HG02840 (cell line): Measurements from ENCODE around the gene TES.

Source experiments
- ATAC-seq: cut with Tn5 transposase; IDR thresholded peaks from one replicate; pipeline ENCODE4 v1.9.1; 2021; ENCODE audit warnings: mild to moderate bottlenecking, moderate library complexity, moderate number of reproducible peaks; ENCODE audit not compliant: unreplicated experiment, low FRiP score

The TES gene

DNA sequence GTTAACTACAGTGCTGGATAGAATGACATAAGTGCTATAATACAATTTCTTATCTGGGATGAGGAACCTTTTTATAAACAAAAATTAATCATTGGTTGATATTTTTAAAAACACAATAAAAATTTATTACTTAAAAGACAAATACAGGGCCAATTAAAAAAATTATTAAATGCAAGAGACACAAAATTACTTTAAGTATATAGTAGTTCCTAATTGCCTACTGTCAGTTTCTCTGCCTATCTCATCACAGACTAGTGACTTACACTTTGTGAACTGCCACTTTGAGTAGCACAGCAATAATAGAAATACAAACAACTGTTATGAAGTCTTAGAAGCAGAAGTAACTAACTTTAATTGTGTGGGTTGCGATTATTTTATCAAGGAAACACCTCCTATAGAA is 8.4 kb downstream of the TES start:
- no peak for ATAC-seq

DNA sequence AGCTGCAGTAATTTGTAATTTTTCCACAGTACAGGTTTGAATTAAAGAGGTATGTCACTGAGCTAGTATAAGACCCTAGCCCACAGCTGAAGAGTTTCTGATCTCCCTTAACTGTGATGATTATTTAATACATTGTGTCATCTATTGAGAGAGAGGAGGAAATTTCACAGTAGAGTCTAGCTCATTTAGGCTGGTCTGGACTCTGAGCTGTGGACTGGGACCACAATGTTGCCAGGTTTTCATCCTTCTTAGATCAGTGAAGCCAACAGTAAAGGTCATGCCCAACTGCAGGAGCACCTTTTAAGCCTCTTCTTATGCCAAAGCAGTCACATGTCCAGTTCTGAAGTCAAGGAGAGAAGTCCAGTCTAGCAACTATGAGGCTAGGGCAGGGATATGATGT is 8.9 kb downstream of the TES start:
- no peak for ATAC-seq

DNA sequence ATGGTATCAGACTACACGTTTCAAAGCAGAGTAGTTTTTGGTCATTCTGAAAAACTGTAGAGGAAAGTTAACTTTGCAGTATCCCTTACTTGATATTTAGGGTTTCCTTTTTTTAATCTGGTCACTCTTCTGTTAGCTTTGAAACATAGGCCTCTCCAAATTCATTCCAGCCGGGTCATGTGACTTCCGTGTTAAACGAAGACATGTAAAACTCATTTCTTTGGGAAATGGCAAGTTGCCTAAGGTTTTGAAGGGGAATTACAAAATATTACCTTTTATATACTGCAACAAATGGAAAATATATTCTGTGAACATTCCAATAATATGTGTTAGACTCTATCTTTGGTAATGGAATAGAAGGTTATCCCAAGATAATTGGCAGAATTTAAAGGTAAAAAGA is 9.5 kb downstream of the TES start:
- no peak for ATAC-seq

DNA sequence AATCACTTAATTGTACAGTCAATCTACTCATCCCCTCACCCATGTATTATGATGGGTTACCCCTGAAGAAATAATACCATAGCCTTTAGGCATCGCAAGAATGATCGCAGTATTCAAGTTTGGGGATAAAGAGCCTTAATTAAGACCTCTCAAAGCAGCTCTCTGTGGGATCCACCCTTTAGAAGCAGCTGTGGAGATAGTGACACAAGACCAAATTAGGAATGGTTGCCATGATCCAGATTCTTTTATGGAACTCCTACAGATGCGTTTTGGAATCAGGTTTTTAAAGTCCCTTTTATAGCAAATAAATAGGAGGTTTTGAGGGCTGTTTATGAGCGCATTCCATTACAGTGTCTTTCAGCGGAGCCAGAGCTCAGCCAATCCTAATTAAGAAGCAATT is 12.2 kb downstream of the TES start:
- ATAC-seq = no peak

DNA sequence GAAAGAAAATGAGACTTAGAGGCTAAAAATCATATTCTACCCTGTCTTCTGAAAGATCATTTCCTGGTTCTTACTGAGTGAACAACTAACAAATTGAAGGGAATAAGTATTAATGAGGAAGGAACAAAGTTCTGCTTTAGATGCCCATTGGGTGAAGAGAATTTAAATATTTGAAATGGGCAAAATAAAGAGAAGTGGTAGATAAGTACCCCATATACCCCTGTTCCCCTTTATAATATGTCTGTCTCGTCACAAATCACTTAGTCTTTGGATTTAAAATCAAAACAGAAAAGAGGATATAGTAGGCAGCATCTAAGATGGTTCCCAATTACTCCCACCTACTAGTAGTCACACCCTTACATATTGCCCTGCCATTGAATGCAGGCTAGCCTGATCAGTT is 13.2 kb downstream of the TES start:
- ATAC-seq = no peak

DNA sequence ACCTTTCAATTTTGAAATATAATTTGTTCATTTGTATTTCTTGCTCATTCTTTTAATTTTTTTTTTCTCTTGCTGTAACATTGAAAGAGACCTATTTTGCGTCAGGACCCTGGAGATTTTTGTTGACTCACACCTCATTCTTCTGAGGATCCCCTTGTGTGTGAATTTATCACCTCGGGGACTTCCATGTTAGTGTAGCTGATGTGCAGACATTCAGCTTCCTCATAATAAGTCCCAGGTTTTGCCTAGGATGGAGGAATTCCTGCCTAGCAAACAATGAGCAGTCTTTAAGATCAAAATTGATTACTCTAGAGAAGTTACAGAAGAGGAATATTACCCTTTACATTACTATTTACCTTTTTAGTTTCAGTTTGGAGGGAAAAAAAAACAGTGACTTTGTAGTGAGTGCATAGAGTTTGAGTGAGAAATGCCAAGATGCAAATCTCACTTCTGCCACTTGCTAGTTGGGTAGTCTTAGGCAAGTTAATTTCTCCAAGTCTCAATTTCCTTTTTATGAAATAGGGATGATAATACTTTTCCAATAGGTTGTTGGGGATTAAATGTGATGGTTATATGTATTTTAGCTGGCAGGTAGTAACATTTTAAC is 14.3 kb downstream of the TES start:
- ATAC-seq = peak; percentile 54

DNA sequence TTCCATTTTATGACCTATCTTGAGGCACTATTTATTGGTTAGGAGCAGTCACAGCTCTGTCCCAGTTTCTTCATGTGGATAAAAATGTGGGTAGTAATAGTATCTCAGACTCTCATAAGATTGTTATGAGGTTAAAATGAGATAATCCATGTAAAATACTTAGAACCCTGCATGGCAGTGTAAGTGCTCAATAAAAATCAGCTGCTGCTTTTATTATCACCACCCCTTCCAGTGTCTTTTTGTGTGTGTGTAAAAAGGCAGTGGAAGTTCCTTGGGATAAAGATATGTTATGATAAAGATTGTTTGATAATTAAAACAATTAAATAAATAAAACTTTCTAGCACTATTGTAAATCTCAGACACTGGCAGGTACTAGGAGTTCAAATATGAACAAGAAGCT is 15.5 kb downstream of the TES start:
- no peak for ATAC-seq

DNA sequence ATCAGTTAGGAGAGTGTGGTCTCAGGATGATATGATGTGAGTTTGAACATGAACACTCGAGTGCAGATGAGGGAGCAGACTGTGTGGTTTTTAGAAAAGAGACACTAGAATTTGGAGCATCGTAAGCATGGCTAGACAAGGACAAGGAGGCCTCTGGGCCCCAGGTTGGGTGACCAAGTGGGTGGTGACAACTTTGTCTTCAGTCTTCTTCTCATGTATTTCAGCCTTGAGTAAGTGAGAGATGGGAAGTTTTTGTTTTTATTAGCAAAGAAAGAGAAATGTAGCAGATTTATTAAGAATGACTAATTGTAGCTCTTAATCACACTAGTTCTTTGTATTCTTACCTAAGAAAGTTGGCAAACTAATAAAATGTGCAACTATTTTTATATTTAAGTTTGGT is 16.3 kb downstream of the TES start:
- no peak for ATAC-seq

DNA sequence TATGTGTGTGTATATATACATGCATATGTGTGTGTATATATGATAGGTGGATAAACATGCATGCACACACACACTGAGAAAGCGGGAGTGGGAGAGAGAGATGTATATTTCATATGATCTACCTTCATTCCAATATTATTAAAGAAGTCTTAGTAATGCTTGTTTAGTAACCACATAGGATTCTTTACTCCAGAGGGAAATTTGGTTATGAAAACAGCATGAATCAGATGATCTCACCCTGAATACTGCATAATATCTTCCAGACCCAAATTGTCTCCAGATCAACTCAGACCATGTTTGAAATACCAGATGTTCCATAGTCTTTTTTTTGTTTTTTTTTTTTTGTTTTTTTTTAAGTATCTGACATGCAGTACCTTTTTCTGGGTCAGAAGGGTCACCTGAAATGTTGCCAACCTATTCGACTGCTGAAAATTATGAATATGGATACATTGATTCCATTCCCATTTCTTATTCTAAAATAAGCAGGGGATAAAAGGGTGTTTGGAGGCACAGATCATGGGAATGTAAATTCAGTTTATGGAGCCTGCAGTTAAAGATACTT is 17.4 kb downstream of the TES start:
- no peak for ATAC-seq

DNA sequence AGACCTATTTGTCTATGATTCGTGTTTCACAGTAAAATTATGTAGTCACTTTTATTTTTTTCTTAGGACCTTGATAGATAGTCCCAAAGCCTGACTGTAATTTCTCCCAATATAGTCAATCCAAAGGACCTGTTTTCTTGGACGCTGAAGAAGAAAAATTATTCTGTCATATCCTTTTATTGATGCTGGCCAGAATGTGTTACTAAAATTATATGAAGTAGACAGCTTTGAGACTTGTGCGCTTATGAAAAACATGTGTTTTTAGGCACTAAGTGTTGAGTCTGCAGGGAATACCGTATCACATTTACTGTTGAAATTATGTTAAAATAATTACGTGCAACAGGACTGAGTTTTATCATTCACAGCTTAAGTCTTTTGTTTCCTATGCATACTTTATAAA is 17.9 kb downstream of the TES start:
- ATAC-seq = no peak

DNA sequence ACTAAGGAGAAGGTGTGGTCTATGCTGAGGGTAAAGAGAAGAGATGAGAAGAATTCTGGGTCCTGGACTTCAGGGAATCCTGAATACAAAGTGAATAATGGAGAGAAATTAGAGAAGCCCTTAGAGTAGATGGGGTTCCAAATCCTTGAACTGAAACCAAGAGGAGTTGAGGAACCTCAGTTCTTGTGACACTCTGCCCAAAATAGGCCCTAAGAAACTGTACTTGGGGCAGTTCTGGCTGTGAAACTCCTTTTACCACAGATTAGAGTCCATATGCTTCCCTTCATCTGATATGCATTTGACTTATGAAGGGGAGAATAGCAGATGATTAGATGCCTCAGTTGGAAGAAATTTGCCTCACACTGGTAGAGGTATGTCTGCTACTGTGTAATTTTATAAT is 19.0 kb downstream of the TES start:
- no peak for ATAC-seq

DNA sequence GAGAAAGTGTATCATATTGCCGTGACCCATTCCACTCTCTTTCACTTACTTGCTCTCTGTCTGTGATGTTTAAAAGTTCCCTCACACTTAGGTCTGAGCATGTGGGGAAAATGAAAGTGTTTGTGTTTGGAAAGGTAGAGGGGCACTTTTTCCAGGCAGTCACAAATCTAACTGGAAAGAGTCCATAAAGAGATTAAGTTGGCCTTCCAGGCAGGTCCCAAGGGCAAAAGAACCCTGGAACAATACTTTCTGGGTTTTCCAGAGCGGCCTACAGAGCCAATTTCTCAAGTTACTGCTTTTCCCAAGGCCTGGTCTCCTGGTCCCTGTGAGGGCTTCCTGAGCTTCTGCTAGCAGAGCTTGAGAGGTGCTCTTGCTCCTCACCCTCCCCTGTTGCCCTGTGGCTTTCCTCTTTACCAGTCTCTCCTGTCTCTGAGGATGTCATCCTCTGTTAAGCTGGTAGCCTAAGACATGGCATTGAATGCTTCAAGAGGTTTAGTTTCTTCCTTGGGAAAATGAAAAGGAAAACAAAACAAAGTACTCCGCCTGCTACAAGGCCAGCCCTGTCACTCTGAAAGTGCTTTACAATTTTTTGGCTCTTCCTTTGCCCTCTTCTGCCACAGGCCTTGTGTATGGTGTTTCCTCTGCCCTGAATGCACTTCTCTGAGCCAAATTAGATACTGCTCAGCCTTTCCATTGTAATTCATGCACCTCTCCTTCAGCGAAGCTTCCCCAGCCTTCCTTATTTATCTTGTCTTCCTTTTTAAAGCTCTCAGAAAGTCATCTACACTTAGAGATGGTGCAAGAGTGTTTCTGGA is 20.1 kb downstream of the TES start:
- no peak for ATAC-seq

DNA sequence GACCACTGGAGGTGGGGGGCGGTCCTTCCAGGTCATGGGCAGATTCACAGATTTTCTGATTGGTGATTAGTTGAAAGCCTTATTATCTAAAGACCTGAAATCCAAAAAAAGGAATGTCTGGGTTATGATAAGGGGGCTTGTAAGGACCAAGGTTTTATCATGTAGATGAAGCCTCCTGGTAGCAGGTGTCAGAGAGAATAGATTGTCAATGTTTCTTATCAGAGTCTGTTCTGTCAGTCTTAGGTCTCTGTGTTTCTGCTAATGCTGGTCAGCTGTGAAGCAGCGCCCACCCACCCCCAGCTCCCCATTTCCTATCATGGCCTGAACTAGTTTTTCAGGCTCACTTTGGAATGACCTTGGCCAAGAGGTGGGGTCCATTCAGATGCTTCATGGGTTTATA is 21.2 kb downstream of the TES start:
- no peak for ATAC-seq

DNA sequence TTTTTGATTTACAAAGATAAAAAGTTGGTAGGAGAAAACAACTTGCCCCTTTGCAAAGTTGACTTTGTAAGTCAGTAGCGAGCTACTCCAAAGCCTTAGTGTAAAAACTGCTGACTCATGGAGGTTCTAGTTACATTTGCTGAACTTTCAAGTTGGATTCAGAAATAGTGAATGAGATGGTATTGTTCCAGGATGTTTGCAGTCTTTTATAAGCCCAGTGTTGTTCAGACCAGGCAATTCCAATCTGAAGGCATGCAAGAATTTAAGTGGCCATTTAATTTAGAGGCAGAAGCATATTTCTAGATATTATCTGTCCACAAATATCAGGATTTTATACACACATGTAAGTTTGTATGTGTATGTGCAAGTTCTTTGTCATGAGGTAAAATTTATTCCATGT is 21.6 kb downstream of the TES start:
- no peak for ATAC-seq

DNA sequence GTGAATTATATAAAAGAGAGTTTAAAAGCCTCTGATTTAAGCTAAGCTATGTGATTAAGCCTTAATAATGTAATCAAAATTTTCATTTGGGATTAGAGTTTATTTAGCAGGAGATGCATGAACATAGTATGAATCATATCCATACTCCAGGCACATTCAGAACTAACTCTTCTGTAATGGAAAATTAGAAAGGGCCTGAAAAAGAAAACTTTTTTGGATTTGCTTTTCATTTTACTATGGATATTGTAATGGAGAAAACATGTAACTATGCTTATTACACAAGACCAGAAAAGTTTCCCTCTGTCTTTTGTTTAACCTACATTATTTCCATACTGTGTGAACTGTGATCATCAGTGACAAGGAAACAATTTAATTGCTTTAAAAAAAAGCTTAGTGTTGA is 22.0 kb downstream of the TES start:
- ATAC-seq = no peak

DNA sequence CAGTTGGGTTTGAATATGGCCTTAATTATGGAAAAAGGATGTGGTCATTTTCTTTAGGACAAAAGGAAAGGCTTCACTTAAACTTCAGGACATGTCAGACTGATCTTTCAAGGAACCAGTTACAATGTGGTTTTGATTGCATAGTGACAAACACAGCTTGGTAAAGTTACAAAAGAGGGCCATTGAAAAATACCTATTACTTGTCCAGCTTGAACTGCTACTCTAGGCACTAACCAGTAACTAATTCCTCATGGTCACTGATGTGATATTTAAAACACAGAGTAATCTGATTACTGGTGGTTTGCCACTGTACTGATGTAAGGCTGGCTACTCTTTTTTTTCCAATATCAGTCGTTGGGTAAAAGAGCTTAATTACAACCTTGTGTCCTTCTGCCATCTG is 22.6 kb downstream of the TES start:
- ATAC-seq = no peak

DNA sequence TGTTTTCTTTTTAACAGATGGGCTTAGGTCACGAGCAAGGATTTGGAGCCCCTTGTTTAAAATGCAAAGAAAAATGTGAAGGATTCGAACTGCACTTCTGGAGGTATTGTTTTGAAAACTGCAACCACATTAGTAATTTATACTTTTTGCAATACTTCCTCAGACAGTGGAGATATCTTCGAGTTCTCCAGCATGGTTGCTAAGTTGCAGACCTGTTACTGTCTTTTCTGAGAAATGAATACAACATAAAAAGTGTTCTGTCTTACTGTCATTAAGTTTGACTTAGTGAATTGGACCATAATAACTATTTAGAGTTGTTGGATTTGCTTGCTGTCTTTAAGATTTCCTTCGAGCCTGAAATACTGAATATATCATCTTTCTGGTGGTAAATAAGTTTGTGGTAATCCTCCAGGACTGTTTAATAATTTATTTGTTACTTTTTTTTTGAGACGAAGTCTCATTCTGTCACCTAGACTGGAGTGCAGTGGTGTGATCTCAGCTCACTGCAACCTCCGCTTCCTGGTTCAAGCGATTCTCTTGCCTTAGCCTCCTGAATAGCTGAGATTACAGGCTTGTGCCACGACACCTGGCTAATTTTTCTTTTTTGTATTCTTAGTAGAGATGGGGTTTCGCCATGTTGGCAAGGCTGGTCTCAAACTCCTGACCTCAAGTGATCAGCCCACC is 24.3 kb downstream of the TES start:
- no peak for ATAC-seq

DNA sequence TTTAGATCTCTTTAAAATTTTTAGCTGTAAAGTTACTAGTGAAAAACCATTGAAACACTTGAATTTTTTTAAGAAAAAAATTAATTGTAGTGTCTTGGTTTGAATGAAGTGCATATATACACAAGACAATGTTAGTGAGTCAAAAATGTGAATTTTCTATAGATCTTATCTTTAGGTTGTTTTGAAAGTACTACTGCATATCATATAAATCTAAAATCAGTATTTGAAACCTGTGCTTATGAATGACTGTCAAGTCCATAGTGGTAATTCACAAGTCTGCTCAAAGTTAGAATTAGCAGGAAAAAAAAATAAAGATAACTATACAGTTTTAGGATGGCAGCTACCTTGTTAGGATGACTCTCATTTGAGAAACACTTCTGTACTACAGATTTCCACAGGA is 25.0 kb downstream of the TES start:
- ATAC-seq = no peak

DNA sequence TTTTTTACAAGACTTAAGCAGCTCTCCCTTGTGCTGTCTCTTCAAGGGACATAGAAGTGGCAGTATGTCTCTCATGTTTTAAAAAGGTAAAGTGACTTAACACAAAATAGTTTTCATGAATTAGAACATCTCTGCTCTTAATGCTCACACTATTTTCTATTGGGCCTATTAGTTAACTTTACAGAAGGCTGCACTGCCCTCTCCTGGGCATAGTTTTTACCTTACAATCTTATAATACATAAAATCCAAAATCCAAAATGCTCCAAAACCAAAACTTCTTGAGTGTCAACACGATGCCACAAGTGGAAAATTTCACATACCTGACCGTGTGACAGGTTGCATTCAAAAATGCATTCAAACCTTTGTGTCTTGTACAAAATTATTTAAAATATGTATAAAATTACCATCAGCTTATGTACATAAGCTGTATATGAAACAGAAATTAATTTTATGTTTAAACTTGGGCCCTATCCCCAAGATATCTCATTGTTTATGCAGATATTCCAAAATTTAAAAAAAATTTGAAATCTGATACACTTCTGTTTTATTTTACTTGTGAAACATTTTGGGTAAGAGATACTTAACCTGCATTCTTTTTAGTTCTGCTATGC is 25.8 kb downstream of the TES start:
- ATAC-seq = no peak

DNA sequence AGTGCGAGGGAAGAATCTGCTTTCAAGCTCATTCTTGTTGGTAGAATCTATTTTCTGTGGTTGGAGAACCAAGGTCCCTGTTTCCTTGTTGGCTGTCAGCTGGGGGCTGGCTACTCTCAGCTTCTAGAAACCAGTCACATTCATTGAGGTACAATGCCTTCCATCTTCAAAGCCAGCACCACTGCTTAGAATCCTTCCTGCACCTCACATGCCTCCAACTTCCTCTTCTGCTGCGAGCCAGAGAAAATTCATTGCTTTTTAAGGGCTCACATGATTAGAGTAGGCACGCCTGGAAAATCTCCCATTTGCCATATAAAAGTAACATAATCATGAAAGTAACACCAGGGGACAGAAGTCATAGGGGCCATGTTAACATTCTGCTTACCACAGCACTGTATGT is 28.7 kb downstream of the TES start:
- no peak for ATAC-seq

DNA sequence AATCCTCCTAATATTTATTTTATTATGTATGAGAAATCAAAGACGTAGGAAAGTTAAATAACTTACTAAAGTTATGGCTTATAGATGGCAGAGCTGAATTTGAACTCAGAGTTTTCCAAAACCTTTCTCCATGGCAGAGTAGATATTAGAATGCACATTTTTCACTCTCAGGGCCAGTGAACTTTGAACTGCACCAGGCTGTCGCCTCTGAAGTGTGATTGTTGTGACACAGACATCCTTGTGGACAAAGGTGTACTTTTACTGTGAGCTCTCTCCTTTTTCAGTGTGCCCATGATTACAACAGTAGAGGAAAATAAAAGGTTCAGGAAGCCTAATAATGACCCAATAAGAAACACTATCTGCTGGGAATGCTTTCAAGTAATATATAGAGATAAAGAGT is 29.1 kb downstream of the TES start:
- no peak for ATAC-seq
